ENCODE results near the gene RAD9A. TPM values are rescaled to one million over a fixed set of nuclear protein-coding genes. Genes with fewer than 3 reads are reported as not detected.
A peak's percentile ranks its signal among the peaks of the same experiment; 100 is the strongest.

Gene RAD9A
- total RNA-seq, 1 donor from 2014 or later = 11.1 TPM

- no peaks in the 10 kb centered on the region for H3K9me3 Mint-ChIP-seq (ENCODE audit: low read depth)
- TF ChIP-seq CTCF (IDR thresholded peaks at IDR 0.05) = no peak
- DNase-seq (ENCODE audit: low spot score) = no peak
- no peaks in the 10 kb centered on the region for H3K36me3 Mint-ChIP-seq (ENCODE audit: low read depth)
- no peak overlapping the region for H3K4me3 Mint-ChIP-seq (ENCODE audit: unreplicated experiment)
- H3K27ac Mint-ChIP-seq (ENCODE audit: unreplicated experiment) = peak overlapping the region; percentile 100
- peaks cover 65% of the 10 kb centered on the region for H3K4me1 Mint-ChIP-seq (ENCODE audit: low read depth)
- no peaks in the 10 kb centered on the region for H3K27me3 Mint-ChIP-seq (ENCODE audit: low read depth)
Observed at GRCh38 chr11:67355794-67356386, 35.9 kb upstream of the RAD9A start.

GRCh38 chr11:67356387-67356863 is 35.4 kb upstream of the RAD9A start:
- peak overlapping the region; percentile 100 for H3K27ac Mint-ChIP-seq (ENCODE audit: unreplicated experiment)
- no peak overlapping the region for H3K4me3 Mint-ChIP-seq (ENCODE audit: unreplicated experiment)
- H3K27me3 Mint-ChIP-seq (ENCODE audit: low read depth) = no peaks in the 10 kb centered on the region
- H3K9me3 Mint-ChIP-seq (ENCODE audit: low read depth) = no peaks in the 10 kb centered on the region
- DNase-seq (ENCODE audit: low spot score) = no peak
- no peaks in the 10 kb centered on the region for H3K36me3 Mint-ChIP-seq (ENCODE audit: low read depth)
- no peak for TF ChIP-seq CTCF (IDR thresholded peaks at IDR 0.05)
- peaks cover 60% of the 10 kb centered on the region for H3K4me1 Mint-ChIP-seq (ENCODE audit: low read depth)

GRCh38 chr11:67356864-67357561 is 34.8 kb upstream of the RAD9A start:
- H3K4me3 Mint-ChIP-seq (ENCODE audit: unreplicated experiment) = no peak overlapping the region
- DNase-seq (ENCODE audit: low spot score) = no peak
- TF ChIP-seq CTCF (IDR thresholded peaks at IDR 0.05) = peak; percentile 96
- H3K27ac Mint-ChIP-seq (ENCODE audit: unreplicated experiment) = peak overlapping the region; percentile 90
- no peaks in the 10 kb centered on the region for H3K36me3 Mint-ChIP-seq (ENCODE audit: low read depth)
- peaks cover 56% of the 10 kb centered on the region for H3K4me1 Mint-ChIP-seq (ENCODE audit: low read depth)
- no peaks in the 10 kb centered on the region for H3K9me3 Mint-ChIP-seq (ENCODE audit: low read depth)
- no peaks in the 10 kb centered on the region for H3K27me3 Mint-ChIP-seq (ENCODE audit: low read depth)

GRCh38 chr11:67357831-67358670 is 33.7 kb upstream of the RAD9A start:
- no peak for DNase-seq (ENCODE audit: low spot score)
- H3K36me3 Mint-ChIP-seq (ENCODE audit: low read depth) = peaks cover 2% of the 10 kb centered on the region

More at GRCh38 chr11:67357831-67358670, 33.7 kb upstream of the RAD9A start:
- Mint-ChIP-seq H3K27me3 (ENCODE audit: low read depth) (no peaks in the 10 kb centered on the region), H3K4me3 (ENCODE audit: unreplicated experiment) (no peak overlapping the region), H3K4me1 (ENCODE audit: low read depth) (peaks cover 48% of the 10 kb centered on the region), H3K27ac (ENCODE audit: unreplicated experiment) (peak overlapping the region; percentile 71), H3K9me3 (ENCODE audit: low read depth) (no peaks in the 10 kb centered on the region)
- no peak for TF ChIP-seq CTCF (IDR thresholded peaks at IDR 0.05)
